Loucy (cell line): Measurements from ENCODE around the gene PREX1.

ENCODE experiments used
- H2AFZ ChIP-seq: fragments of 200-600 bp; sonication (generic); 2 replicates; pipeline ENCODE4 v1.6.0; 2016; ENCODE audit warnings: antibody characterized with exemption, mild to moderate bottlenecking, low read length, moderate library complexity
- H3F3A ChIP-seq: fragments of 200-600 bp; 2 replicates; pipeline ENCODE4 v1.6.0; 2016; ENCODE audit warnings: antibody characterized with exemption, low read depth, mild to moderate bottlenecking
- H3K27me3 ChIP-seq: fragments of 200-600 bp; sonication (generic); 2 replicates; pipeline ENCODE4 v1.6.1; 2014; ENCODE audit warnings: low read length, mild to moderate bottlenecking; ENCODE audit not compliant: insufficient read depth, poor library complexity, severe bottlenecking
- H3K36me3 ChIP-seq: fragments of 200-600 bp; sonication (generic); 2 replicates; pipeline ENCODE4 v1.6.1; 2016; ENCODE audit warnings: low read length; ENCODE audit not compliant: insufficient read depth
- H3K4me1 ChIP-seq: fragments of 200-600 bp; sonication (generic); 2 replicates; pipeline ENCODE4 v1.5.1; 2014; ENCODE audit warnings: low read length, mild to moderate bottlenecking; ENCODE audit not compliant: insufficient read depth, poor library complexity, severe bottlenecking
- H3K4me2 ChIP-seq: fragments of 200-600 bp; sonication (generic); 2 replicates; pipeline ENCODE4 v1.6.0; 2014; ENCODE audit warnings: antibody characterized with exemption, low read length, low read depth, mild to moderate bottlenecking; ENCODE audit not compliant: poor library complexity, severe bottlenecking
- H3K4me3 ChIP-seq: fragments of 200-600 bp; sonication (generic); 2 replicates; pipeline ENCODE4 v1.5.1; 2014; ENCODE audit warnings: low read length, mild to moderate bottlenecking, mixed read lengths; ENCODE audit not compliant: poor library complexity, severe bottlenecking
- H3K79me2 ChIP-seq: fragments of 200-600 bp; sonication (generic); 2 replicates; pipeline ENCODE4 v1.6.1; 2014; ENCODE audit warnings: low read length; ENCODE audit not compliant: insufficient read depth
- H3K9ac ChIP-seq: fragments of 200-600 bp; sonication (generic); 2 replicates; pipeline ENCODE4 v1.6.0; 2014; ENCODE audit warnings: mild to moderate bottlenecking, low read depth, low read length, moderate library complexity; ENCODE audit not compliant: poor library complexity, severe bottlenecking
- H3K9me2 ChIP-seq: fragments of 200-600 bp; sonication (generic); replicated peaks from 2 replicates; pipeline ENCODE4 v1.6.1; 2016; ENCODE audit warnings: low read depth, low read length, mixed read lengths
- H3K9me3 ChIP-seq: fragments of 200-600 bp; sonication (generic); 2 replicates; pipeline ENCODE4 v1.6.1; 2014; ENCODE audit warnings: mild to moderate bottlenecking, antibody characterized with exemption, low read length, low read depth; ENCODE audit not compliant: insufficient read depth
- H4K20me1 ChIP-seq: fragments of 200-600 bp; sonication (generic); 2 replicates; pipeline ENCODE4 v1.6.0; 2014; ENCODE audit warnings: antibody characterized with exemption, low read length, mild to moderate bottlenecking; ENCODE audit not compliant: insufficient read depth, poor library complexity, severe bottlenecking
- CTCF ChIP-seq: fragments of 200-600 bp; sonication (generic); conservative IDR thresholded peaks from 2 replicates; pipeline ENCODE4 v1.5.1; 2014; ENCODE audit warnings: mild to moderate bottlenecking, antibody characterized with exemption, low read length
- EZH2phosphoT487 ChIP-seq: fragments of 200-600 bp; IDR thresholded peaks from 2 replicates; pipeline ENCODE4 v1.6.1; 2018; ENCODE audit warnings: antibody characterized with exemption, mild to moderate bottlenecking, moderate library complexity, borderline replicate concordance

PREX1 gene

GRCh38 chr20:48772183-48772976 is 55.4 kb downstream of the PREX1 start:
- Histone ChIP-seq H3K4me2 (no peak overlapping the region), H3K79me2 (peaks cover 44% of the 10 kb centered on the region; the same call in 1 of the 2 replicates), H3K9ac (no peak overlapping the region), H2AFZ (no peak overlapping the region), H3K9me2 (no peaks in the 10 kb centered on the region), H3K36me3 (no peaks in the 10 kb centered on the region), H3K9me3 (peaks cover 6% of the 10 kb centered on the region; the same call in 1 of the 2 replicates), H4K20me1 (no peaks in the 10 kb centered on the region), H3F3A (no peaks in the 10 kb centered on the region), H3K4me3 (no peak overlapping the region), H3K4me1 (peaks cover 14% of the 10 kb centered on the region), H3K27me3 (no peaks in the 10 kb centered on the region)
- TF ChIP-seq EZH2phosphoT487 (no peak), CTCF (no peak)

GRCh38 chr20:48771542-48771941 is 56.3 kb downstream of the PREX1 start:
- H4K20me1 ChIP-seq = no peaks in the 10 kb centered on the region
- H3K9me3 ChIP-seq = peaks cover 3% of the 10 kb centered on the region; the same call in 1 of the 2 replicates
- H3K27me3 ChIP-seq = no peaks in the 10 kb centered on the region
- no peaks in the 10 kb centered on the region for H3F3A ChIP-seq
- no peak overlapping the region for H3K4me3 ChIP-seq
- H2AFZ ChIP-seq = no peak overlapping the region
- H3K9me2 ChIP-seq = no peaks in the 10 kb centered on the region
- H3K79me2 ChIP-seq = peaks cover 35% of the 10 kb centered on the region; the same call in 1 of the 2 replicates
- H3K4me2 ChIP-seq = no peak overlapping the region
- H3K36me3 ChIP-seq = no peaks in the 10 kb centered on the region
- TF ChIP-seq CTCF (no peak), EZH2phosphoT487 (no peak)
- no peak overlapping the region for H3K9ac ChIP-seq
- peaks cover 14% of the 10 kb centered on the region for H3K4me1 ChIP-seq

GRCh38 chr20:48770700-48771442 is 56.9 kb downstream of the PREX1 start:
- H3K9me3 ChIP-seq = no peaks in the 10 kb centered on the region; the same call in 1 of the 2 replicates

More at GRCh38 chr20:48770700-48771442, 56.9 kb downstream of the PREX1 start:
- Histone ChIP-seq H4K20me1 (no peaks in the 10 kb centered on the region), H3K9ac (no peak overlapping the region), H3K9me2 (no peaks in the 10 kb centered on the region), H3K4me1 (peaks cover 14% of the 10 kb centered on the region), H3F3A (no peaks in the 10 kb centered on the region), H3K27me3 (no peaks in the 10 kb centered on the region), H3K4me2 (no peak overlapping the region), H2AFZ (no peak overlapping the region), H3K79me2 (peaks cover 34% of the 10 kb centered on the region; the same call in 1 of the 2 replicates), H3K4me3 (no peak overlapping the region), H3K36me3 (no peaks in the 10 kb centered on the region)
- TF ChIP-seq CTCF (no peak), EZH2phosphoT487 (no peak)
